Epidermal melanocyte (primary cell): ENCODE data around the gene RASIP1.
A peak's percentile ranks its signal among the peaks of the same experiment; 100 is the strongest.

ENCODE experiments used
- DNase-seq: peaks from one replicate; pipeline ENCODE4 v3.0.0; 2011; ENCODE audit warnings: low spot score; ENCODE audit not compliant: insufficient read length

Gene RASIP1

DNA sequence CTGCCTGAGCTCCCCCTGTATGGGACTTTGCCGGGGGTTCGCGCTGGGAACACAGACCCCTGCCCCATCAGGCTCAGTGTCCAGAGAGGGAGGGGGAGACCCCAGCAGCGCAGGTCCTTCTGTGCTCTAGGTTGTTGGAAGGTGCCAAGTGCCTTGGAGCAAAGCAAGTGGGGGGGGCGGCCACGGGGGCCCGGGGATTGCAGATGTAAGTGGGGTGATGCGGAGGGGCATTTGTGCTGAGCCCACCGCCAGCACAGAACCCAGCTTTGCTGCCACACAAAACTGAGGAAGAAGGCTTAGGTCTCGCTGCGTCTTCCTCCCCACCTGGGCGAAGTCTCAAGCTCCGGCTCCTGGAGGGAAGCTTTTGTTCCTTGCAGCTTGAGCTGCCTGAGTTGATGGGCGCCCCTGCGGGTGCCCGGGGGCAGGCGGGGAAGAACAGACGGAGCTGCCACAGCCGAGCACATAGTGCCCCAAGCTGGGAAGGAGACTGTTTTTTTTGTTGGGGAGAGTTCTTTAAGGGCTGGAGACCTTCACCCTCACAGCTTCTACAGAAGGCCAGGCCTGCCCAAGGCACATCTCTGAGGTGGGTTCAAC is 66.1 kb downstream of the RASIP1 start:
- DNase-seq = peak; percentile 14

DNA sequence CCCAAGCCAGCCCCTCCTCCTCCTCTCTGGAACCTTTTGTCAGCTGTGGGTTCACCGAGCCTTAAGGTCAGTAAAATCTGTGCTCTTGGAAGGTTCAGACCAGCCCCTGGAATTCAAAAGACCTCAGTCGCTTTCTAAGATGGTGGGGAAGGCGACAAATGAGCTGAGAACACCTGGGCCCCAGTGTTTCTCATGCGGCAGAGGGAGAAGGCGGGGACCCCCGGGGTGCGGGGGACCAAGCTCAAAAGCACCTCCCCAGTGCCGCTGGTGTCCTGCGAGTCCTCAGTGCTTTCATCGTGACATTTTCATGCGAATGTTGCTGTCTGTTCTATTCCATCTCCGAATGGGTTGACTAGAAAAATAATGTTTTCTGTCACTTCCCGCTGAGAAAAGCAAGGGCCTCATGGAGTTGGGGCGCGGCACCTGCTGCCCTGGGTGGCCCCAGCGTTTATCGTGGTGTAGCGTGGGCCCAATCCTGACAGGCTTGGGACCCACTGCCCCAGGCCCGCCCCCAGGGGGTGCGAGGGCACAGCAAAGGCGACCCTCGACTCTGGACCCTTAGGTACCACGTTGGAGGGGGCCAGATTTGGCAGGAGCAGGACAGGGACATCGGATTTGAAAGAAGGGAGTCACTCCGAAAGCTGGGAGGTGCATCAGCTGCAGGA is 66.8 kb downstream of the RASIP1 start:
- DNase-seq = peak; percentile 10

DNA sequence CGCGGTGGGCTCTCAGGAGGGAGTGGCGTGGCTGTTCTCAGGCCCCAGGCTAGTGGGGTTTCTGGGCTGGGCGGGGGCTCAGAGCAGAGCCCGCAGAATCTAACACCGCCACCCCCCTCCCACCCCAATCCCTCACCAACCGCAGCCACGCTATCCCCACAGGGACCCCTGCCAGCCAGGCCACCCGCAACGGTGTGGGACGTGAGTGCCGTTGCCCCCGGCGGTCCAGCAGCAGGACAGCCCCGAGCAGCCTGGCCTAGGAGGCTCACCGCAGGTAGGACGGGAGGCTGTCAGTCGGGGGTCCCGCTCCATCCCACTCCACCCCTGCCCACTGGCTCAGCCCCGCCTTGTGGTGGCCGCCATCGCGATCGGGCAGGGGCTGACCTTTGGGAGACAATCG is 67.4 kb downstream of the RASIP1 start, which contains the start of gene NTN5:
TSS of gene NTN5 (minus strand) at position 24 of the 400 bp plus-strand sequence. CDS start 2,031 bp downstream, outside the sequence.
- DNase-seq = no peak

DNA sequence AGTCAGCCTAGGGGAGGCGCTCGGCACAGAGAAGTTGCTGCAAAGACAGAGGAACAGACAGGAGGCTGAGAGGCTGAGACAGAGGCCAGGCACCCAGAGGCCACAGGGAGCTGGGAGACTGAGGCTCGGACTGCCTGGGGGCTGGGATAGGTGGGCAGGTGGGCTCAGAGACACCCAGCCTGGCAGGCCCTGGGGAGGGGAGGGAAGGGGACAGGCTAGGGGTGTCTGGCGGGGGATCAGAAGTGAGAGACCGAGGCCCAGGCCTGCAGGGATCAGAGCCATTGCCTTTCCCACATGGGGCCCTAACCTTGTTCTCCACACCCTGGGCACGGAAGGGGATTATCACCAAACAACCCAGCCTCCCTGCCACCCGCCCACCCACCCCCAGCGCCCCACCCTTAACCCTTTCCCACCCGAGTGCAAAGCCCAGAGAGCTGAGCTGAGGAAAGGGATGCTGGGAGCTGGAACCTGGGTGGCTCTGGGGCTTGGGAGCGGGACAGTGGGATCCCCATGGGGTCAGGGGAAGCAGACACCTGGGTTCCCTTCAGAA is 68.9 kb downstream of the RASIP1 start:
- peak; percentile 10 for DNase-seq

DNA sequence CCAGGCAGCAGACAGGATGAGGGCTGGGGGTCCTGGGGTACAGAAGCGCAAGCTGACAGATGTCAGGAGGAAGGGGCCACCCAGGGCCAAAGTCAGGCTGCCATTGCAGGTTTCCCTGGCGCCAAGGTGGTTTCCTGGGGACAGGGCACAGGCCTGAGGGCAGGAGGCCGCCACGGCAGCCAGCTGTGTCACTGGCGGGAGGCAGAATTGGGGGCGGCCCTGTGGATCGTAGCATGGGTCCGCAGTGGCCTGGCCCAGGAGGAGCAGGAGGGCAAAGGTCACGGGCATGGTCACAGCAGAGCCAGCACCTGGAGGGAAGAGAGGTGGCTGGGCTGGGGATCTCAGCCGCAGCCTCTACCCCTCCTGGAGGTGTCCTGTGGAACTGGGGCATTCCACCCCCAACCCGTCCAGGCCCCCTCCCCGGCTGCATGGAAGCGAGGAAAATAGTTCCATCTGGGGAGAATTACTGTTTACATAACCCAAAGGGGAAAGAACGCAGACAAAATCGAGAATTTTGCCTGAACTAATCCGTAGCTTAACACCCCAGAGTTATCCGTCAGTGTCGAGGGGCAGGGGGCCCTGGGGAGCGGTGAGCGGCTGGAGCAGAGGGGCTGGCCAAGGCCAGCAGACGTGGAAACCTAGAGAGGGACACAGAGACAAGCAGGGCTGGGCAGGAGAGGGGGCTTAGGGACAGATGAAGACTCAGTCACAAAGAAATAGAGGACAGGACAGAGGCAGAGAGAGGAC is 69.5 kb downstream of the RASIP1 start:
- DNase-seq = peak; percentile 13
